BE2C (cell line): ENCODE measurements around the gene BAX.

Experiments used
- DNase-seq: peaks from one replicate; pipeline ENCODE4 v3.0.0-alpha.2; 2020
- H3K27me3 ChIP-seq: fragments of 250-450 bp; sonication (Bioruptor Pico); 2 replicates; pipeline ENCODE4 v1.5.1; 2020; ENCODE audit warnings: mild to moderate bottlenecking
- H3K36me3 ChIP-seq: fragments of 250-450 bp; sonication (Bioruptor Pico); 2 replicates; pipeline ENCODE4 v1.5.1; 2020; ENCODE audit warnings: mild to moderate bottlenecking
- H3K4me1 ChIP-seq: fragments of 250-450 bp; sonication (Bioruptor Pico); 2 replicates; pipeline ENCODE4 v1.5.1; 2020
- H3K4me3 ChIP-seq: 2 replicates; pipeline ENCODE4 v1.5.1; 2011; ENCODE audit warnings: low read depth, low read length
- H3K9me3 ChIP-seq: fragments of 250-450 bp; sonication (Bioruptor Pico); 2 replicates; pipeline ENCODE4 v1.5.1; 2020
- TF ChIP-seq, protein P1 (sequence below): IDR thresholded peaks from 2 replicates; pipeline ENCODE4 v1.5.1; 2012; ENCODE audit warnings: mild to moderate bottlenecking, low read depth, low read length

The BAX gene

DNA sequence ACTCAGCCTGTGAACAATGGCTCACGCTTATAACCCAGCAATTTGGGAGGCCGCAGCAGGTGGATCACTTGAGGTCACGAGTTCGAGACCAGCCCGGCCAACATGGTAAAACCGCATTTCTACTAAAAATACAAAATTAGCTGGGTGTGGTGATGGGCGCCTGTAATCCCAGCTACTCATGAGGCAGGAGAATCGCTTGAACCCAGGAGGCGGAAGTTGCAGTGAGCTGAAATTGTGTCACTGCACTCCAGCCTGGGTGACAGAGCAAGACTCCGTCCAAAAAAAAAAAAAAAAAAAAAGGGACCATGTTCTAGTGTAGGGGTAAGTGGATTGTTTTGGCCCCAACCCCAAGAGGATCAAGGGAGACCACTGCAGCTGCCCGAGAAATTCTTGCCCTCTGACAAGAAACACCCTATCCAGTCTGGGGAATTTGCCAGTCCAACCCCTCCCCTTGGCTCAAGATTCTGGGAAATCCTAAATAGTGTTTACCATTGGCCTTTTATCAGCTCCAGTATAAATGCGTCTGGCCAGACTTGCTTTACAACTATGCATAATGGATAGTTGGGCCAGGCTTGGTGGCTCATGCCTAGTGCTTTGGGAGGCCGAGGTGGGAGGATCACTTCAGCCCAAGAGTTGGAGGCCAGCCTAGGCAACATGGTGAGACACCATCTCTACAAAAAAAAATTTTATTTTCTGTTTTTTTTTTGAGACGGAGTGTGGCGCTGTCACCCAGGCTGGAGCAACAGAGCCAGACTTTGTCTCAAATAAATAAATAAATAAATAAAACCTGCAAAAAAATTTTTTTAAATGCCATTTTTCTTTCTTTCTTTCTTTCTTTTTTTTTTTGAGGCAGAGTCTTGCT lies 26.3 kb upstream of the BAX start:
- H3K4me1 ChIP-seq = no peaks in the 10 kb centered on the region

DNA sequence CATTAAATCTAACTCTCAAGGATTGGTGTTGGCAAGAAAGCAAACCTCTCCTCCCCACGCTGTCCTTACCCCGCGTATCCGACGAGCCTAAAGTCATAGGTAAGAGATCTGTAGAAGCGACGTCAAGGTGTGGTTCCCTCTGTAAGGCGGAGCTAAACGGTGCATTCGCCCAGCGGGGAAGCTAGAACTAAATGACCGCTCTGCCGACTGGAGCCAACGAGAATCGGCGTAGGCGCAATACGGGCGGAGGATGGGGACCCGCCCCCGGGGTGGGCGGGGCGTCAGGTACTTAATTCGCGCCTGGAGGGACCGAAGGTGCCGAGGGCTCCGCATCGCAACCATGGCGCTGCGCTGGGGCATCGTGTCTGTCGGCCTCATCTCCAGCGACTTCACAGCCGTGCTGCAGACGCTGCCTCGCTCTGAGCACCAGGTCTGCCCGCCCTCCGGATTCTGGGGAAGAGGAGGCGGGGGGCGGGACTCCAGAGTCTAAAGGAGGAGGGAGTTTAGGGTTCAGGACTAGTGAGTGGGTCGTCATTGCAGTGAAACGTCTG lies 21.2 kb upstream of the BAX start, which contains the start of gene DHDH:
TSS of gene DHDH (plus strand) at position 318 of the 551 bp plus-strand sequence. CDS start at position 341, 23 bp downstream.
- Histone ChIP-seq H3K9me3 (no peaks in the 10 kb centered on the region), H3K4me1 (no peaks in the 10 kb centered on the region), H3K27me3 (peaks cover 7% of the 10 kb centered on the region; the same call in 1 of the 2 replicates), H3K4me3 (peak within 1 kb of the TSS; percentile 53), H3K36me3 (no peaks in the 10 kb centered on the region)
- TF ChIP-seq, protein P1, sequence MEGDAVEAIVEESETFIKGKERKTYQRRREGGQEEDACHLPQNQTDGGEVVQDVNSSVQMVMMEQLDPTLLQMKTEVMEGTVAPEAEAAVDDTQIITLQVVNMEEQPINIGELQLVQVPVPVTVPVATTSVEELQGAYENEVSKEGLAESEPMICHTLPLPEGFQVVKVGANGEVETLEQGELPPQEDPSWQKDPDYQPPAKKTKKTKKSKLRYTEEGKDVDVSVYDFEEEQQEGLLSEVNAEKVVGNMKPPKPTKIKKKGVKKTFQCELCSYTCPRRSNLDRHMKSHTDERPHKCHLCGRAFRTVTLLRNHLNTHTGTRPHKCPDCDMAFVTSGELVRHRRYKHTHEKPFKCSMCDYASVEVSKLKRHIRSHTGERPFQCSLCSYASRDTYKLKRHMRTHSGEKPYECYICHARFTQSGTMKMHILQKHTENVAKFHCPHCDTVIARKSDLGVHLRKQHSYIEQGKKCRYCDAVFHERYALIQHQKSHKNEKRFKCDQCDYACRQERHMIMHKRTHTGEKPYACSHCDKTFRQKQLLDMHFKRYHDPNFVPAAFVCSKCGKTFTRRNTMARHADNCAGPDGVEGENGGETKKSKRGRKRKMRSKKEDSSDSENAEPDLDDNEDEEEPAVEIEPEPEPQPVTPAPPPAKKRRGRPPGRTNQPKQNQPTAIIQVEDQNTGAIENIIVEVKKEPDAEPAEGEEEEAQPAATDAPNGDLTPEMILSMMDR = no peak
- peak; percentile 77 for DNase-seq

More for the DNA sequence above, 26.3 kb upstream of the BAX start:
- DNase-seq = no peak
- TF ChIP-seq, protein P1 = no peak
- no peaks in the 10 kb centered on the region for H3K36me3 ChIP-seq
- H3K27me3 ChIP-seq = peaks cover 7% of the 10 kb centered on the region; the same call in 1 of the 2 replicates
- no peak overlapping the region for H3K4me3 ChIP-seq
- H3K9me3 ChIP-seq = no peaks in the 10 kb centered on the region

DNA sequence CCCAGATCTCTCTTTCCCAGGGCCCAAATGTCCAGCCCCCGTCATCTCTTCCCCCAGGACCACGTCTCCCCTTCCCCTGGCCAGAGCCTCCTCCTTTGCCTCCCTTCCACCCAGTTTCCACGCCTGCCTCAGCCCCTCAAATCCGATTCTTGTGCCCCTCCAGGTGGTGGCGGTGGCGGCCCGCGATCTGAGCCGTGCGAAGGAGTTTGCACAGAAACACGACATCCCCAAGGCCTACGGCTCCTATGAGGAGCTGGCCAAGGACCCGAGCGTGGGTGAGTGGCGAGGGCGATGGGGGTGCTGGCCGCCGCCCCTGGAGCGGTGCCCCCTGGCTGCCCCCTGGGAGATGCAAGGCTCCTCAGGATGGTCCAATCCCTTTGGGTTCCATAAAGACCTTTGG lies 19.8 kb upstream of the BAX start:
- H3K36me3 ChIP-seq = no peaks in the 10 kb centered on the region
- TF ChIP-seq, protein P1 = no peak
- no peak for DNase-seq

DNA sequence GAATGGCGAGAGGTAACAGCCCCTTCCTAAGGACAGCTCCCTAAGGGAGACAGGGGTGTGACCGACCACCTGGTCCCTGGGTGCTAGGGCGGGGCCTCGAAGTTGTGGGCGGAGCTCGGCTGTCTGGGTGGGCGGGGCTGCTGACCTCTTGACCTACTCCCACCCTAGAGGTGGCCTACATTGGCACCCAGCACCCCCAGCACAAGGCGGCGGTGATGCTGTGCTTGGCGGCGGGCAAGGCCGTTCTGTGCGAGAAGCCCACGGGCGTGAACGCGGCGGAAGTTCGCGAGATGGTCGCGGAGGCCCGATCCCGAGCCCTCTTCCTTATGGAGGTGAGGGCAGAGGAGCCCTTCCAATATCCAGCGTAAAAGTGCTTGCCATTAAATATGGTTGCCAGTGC lies 18.8 kb upstream of the BAX start:
- TF ChIP-seq, protein P1 = no peak
- no peak overlapping the region for H3K4me3 ChIP-seq
- no peak for DNase-seq
- H3K36me3 ChIP-seq = no peaks in the 10 kb centered on the region
- no peaks in the 10 kb centered on the region for H3K9me3 ChIP-seq
- peaks cover 7% of the 10 kb centered on the region; the same call in 1 of the 2 replicates for H3K27me3 ChIP-seq
- H3K4me1 ChIP-seq = no peaks in the 10 kb centered on the region

More for the DNA sequence above, 19.8 kb upstream of the BAX start:
- Histone ChIP-seq H3K27me3 (peaks cover 7% of the 10 kb centered on the region; the same call in 1 of the 2 replicates), H3K4me1 (no peaks in the 10 kb centered on the region), H3K9me3 (no peaks in the 10 kb centered on the region), H3K4me3 (no peak overlapping the region)

DNA sequence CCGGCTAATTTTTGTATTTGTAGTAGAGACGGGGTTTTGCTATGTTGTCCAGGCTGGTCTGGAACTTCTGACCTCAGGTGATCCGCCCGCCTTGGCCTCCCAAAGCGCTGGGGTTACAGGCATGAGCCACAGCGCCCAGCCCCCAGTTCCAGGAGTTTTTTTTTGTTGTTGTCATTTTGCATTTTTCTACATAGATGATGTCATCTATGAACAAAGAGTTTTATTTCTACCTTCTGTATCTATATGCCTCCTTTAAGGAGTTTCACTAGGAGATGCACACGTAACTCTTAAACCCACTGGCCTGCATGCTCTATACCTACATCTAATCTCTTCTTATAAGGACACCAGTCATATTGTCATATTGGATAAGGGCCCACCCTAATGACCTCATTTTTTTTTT lies 16.4 kb upstream of the BAX start:
- DNase-seq = no peak
- Histone ChIP-seq H3K27me3 (peaks cover under 1% of the 10 kb centered on the region; the same call in 1 of the 2 replicates), H3K9me3 (no peaks in the 10 kb centered on the region), H3K36me3 (no peaks in the 10 kb centered on the region), H3K4me1 (no peaks in the 10 kb centered on the region), H3K4me3 (no peak overlapping the region)
- TF ChIP-seq, protein P1 = no peak

DNA sequence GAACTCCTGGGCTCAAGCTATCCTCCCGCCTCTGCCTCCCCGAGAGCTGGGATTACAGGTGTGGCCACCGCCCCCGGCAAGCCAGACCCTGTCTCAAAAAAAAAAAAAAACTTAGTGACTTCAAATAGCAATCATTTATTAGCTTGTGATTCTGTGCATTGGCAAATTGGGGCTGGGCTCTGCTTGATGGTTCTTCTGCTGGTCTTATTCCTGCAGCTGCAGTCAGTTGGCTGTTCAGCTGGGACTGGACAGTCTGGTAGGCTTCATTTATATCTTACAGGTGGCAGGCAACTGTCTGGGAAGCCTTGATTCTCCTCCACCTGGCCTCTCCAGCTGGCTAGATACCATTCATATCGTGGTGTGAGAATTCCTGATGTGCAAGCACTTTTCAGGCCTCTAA lies 13.8 kb upstream of the BAX start:
- no peaks in the 10 kb centered on the region for H3K9me3 ChIP-seq
- H3K27me3 ChIP-seq = no peaks in the 10 kb centered on the region
- H3K4me3 ChIP-seq = no peak overlapping the region
- DNase-seq = no peak
- H3K4me1 ChIP-seq = no peaks in the 10 kb centered on the region
- TF ChIP-seq, protein P1 = no peak
- no peaks in the 10 kb centered on the region for H3K36me3 ChIP-seq
